HG03025 (cell line): ENCODE results near the gene ZNF418.

Experiments
- ATAC-seq: cut with Tn5 transposase; IDR thresholded peaks from one replicate; pipeline ENCODE4 v1.9.1; 2021; ENCODE audit warnings: mild to moderate bottlenecking, moderate library complexity; ENCODE audit not compliant: unreplicated experiment, low FRiP score

The ZNF418 gene

DNA sequence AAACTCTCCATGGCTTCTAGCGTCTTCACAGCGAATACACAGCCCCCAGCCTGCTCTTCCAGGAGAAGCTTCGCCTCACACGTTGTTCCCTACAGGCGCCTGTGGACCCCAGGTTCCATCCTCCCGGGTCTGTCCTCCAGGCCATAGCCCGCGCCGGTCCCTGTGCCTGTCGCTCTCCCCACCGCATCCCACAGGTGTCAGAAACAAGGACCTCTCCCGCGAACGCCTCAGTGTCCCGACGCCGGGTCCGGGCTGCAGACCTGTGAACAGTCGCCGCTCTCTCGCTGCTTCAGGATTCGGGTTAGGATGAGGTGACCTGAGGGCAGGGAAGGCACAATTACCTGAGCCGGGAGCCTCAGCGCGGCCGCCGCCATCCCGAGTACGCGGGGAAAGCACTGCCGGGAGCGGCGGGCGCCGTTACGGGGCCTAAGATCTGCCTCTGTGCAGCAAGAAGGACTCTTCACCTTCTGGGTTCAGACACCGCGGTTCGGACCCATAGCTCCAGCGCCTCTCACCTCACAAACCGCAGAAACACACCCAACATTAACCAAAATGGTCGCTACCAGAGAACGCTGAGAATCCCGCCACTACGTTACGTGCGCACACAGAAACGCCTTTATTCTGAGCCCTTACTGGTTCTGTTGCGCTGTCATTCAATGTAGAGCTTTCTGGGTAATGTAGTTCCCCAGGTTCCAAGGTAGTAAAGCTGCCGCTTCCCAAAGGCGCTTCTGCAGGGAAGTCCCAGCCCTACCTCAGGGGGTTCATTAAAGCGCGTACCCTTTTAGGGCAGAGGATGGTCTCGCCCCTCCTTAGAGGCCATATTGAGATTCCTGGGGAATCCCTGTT lies at the start of gene ZNF418:
ZNF418 (minus strand) TSS at position 583 of the 846 bp plus-strand sequence. CDS start 1,580 bp downstream, outside the sequence.
- ATAC-seq, result no peak

DNA sequence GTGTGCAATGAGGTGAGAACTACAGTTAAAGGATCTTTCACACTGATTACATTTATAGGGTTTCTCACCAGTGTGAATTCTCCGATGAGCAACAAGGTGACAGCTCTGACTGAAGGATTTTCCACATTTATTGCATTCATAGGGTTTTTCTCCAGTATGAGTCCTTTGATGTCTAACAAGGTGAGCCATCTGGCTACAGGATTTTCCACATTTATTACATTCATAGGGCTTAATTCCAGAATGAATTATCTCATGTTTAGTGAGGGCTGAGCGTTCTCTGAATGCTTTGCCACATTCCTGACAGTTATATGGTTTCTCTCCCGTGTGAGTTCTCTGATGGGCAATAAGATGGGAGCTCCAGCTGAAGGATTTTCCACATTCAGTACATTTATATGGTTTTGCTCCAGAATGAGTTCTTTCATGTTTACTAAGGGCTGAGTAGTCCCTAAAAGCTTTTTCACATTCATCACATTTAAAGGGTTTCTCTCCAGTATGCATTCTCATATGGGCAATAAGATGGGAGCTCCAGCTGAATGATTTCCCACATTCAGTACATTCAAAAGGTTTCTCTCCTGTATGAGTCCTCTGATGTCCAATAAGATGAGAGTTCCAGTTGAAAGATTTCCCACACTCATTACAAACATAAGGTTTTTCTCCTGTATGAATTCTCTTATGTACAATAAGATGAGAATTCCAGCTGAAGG lies 43.5 kb upstream of the ZNF418 start:
- ATAC-seq, result no peak

DNA sequence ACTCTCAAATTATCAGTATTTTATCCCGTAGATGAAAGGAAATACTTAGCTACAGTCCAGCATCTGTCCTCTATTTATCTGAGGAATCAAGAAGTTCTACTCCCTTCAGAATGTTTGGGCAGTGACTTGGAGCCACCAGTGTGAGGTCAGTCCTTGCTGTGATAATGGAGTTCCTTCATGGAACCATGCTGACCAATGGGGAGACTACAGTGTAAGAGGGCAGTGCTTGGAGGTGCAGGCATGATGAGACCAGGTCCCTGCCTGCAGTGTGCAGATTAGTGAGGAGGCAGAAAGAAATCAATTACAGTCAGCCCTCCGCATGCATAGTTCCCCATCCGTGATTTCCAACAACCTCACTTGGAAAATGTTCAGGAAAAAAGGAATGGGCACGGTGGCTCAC lies 39.2 kb upstream of the ZNF418 start, which contains the start of gene C19orf18:
C19orf18 (minus strand) TSS at position 101 of the 400 bp plus-strand sequence. CDS start 102 bp downstream, outside the sequence.
- ATAC-seq, result no peak

DNA sequence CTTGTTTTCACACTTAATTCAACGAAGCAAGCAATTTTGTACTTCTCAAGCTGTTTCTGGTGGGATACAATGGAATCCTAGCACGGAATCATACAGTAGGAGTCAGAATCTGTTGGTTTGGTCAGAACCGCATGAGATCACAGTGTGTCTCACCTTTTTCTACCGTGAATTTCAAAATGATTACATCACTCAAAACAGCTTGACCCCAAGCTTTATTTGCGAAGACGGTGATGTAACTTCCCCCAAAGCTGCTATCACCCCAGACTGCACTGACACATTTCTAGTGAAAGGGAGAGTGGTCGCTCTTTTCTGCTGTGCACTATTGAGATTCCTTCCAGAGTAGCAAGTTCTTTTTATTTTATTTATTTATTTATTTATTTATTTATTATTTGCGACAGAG lies 29.6 kb upstream of the ZNF418 start:
- ATAC-seq, result no peak

DNA sequence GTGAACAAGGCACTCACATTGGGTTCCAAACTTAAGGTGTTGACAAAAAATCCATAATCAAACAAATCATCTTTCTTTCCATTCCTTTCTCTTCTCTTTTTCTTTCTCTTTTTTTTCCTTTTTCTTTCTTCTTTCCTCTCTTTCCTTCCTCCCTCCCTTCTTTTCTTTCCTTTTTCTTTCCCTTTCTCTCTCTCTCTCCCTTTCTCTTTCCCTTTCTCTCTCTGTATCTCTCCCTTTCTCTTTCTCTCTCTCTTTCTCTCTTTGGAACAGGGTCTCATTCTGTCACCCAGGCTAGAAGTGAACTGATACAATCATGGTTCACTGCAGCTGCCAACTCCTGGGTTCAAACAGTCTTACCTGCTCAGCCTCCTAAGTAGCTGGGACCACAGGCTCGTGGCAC lies 26.6 kb upstream of the ZNF418 start:
- no peak for ATAC-seq

DNA sequence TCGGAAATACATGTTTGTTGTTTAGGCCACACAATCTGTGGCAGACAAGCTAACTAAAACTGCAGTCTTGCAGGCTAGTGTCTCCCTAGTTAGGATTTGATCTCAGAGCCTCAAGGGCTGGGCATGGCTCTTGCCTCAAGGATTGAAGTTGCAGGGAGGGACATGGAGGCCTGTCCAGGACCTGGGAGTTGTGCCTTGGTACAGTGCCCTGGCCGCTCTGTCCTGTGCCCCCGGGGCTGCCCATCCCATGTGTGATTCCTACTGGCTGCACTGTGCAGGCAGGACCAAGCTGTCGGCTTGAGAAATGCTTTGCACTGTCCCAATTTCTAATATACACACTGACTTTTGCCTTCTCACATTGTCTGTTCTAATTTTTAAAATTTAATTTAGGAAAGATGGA lies 19.8 kb upstream of the ZNF418 start:
- ATAC-seq, result no peak

DNA sequence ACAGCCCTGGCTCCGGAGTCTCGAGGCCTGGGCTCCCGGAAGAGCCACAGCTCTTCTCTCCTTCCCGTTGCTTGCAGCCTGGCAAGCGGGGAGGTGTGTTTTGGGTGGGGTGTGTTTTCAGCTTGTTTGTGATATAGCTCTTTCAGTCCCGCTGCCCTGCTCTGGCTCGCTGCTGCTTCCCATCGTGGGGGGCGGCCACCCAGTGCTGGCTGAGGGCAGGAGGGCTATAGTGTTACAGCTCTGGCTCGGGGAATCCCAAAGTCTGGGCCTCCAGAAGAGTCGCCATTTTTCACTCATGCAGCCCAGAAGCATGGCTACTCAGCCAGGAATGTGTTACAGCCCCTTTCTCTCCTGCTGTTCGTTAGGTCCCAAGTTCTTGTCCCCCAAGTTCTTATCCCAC lies 14.5 kb upstream of the ZNF418 start:
- no peak for ATAC-seq

DNA sequence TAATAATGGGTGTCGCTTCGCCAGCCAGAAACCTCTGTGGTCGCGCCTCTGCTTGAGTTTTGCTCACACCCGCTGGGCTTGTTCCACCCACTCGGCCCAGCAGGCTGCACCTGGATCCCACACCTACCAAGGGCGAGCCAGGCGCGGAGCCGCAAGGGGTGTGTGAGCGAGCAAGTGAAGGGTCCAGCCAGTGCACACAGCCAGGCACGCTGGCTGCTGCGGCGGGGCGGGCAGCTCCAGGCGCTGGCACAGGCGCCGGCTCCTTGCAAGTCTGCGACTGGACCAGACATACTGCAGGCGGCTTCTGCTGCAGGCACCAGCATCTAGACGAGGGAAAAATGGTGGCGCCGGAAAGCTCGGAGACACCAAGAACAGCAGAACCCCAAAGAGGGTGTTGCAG lies 14.1 kb upstream of the ZNF418 start:
- no peak for ATAC-seq

DNA sequence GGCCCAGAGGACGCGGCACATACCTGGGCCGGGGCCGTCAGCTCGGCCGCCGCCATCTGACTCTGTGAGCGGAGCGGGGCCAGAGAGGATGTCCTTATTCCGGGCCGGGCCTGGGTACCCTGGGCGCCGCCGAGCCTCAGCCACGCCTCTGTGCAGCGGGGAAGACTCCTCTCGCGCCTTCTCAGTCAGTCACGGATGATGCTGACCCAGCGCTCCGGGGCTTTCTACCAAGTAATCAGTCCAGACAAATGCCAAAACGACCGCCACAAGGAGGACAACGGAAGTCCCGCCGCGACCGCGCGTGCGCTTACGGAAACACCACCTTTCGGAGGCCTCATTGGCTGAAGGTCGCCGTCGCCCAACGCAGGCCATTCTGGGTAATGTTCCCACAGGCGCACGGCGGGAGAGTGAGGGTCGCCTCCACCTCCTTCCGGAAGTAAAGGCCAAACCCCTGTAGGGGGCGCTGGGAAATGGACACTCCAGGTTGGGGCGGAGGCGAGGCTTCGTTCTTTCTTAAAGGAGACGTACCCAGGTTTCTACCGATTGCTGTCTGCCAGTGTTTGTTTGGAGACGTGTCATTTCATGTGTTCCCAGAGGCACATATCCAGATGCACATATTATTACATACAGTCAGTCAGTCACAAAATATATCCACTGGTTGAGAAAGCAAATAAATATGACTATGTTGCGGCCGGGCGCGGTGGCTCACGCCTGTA lies 12.4 kb upstream of the ZNF418 start, which contains the start of gene ZNF256:
ZNF256 (minus strand) TSS at position 288 of the 716 bp plus-strand sequence; CDS start at position 56, 232 bp downstream.
- ATAC-seq, result peak; percentile 80

DNA sequence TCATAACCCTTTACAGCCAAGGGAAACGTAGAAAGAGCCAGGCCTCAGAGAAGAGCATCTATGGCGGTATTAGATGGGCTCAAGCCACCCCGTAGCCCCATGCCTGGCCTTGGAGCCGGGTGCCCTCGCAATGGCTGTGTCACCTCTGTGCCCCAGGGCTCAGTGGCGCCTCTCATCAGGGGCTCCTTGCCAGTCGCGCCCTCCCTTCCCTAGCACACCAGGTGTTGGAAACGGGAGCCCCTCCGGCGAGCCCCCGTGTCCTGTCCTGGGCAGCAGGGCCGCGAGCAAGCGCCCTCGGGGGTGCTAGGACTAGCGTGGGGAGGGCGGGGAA lies 11.9 kb upstream of the ZNF418 start:
- peak; percentile 9 for ATAC-seq

DNA sequence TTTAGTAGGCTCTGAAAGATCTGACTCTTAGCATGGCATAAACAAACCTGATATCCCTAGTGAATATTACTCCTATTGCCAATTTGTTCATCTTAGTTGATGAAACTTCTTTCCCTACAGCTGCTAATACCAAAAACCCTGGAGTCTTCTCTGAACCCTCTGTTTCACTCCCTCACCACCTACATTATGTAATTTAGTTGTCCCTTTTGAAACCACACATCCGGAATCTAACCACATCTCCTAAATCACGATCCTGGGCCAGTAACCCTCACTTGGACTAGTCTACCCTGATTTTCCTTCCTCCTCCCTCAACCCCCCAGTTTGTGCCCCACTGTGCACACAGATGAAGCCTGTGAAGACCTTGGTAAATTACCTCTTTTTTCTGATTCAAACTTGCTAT lies 11.1 kb upstream of the ZNF418 start:
- ATAC-seq, result no peak

DNA sequence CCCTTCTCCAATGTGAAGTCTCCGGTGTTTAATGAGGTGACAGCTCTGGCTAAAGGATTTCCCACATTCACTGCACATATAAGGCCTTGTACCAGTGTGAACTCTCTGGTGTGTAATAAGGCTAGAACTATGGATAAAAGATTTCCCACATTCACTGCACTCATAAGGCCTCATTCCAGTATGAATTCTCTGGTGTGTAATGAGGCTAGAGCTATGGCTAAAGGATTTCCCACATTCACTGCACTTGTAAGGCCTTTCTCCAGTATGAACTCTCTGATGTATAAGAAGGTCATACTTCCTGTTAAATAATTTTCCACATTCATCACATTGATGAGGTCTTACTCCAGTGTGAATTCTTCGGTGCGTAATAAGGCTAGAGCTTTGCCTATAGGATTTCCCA lies 6.4 kb upstream of the ZNF418 start:
- ATAC-seq, result no peak

DNA sequence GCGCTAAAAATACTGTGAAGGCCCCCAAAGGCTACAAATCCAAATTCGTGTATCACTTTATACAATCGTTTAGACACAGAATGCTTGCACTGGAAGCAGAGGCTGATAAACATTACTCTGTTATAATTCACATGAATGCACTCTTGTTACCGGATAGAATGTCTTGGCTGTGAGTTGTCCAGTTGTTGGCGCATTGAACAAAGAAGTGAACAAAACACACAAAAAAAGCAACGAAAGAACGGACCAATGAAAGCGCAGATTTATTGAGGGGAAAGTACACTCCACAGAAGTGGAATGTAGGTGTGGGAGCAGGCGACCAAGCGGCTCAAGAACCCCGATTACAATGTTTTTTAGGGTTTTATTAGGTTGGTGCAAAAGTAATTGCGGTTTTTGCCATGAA lies 529 bp upstream of the ZNF418 start:
- no peak for ATAC-seq

DNA sequence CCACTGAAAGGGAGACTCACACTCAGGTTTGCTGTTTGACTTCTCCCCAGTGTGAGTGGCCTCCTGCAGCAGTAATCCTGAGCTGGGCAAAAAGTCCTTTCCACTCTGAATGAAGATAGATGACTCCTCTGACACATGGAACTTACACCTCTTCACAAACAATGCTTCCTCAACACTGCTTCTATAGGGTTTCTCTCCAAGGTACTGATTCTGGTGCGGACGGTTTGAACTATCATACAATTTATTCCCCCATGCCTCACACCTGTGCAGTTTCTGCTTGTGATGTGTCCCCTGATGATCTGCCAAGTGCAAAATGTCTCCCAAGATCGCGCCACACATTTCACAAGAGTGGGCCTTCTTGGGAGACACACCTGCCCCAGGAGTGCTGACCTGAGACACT lies 7.6 kb downstream of the ZNF418 start:
- ATAC-seq, result no peak

DNA sequence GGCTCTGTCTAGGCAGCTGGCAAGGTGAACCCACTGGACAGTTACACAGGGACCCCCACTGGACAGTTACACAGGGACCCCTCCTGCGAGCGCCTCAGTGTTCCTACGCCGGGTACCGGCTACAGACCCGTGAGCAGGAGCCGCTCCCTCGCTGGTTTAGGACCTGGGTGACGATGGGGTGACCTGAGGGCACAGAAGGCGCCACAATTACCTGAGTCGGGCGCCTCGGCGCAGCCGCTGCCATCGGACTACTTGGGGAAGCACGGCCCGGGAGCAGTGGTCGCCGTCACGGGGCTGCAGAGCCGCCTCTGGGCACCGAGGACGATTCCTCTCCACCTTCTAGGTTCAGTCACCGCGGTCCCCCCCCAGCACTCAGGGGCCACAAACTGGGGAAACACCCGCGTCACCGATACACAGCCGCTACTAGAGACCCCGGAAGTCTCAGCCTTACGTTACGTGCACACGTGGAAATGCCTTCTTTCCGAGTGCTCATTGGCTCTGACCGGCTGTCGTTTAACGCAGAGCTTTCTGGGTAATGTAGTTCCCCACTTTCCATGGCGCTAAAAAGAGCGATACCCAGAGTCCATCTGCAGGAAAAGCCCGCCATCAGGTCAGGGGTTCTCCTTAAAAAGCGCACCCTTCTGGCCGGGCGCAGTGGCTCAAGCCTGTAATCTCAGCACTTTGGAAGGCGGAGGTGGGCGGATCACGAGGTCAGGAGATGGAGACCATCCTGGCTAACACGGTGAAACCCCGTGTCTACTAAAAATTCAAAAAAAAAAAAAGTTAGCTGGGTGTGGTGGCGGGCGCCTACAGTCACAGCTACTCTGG lies 18.8 kb downstream of the ZNF418 start, which contains the start of gene ZNF417:
ZNF417 (minus strand) TSS at position 425 of the 828 bp plus-strand sequence; CDS start at position 244, 181 bp downstream.
- ATAC-seq, result peak; percentile 96

DNA sequence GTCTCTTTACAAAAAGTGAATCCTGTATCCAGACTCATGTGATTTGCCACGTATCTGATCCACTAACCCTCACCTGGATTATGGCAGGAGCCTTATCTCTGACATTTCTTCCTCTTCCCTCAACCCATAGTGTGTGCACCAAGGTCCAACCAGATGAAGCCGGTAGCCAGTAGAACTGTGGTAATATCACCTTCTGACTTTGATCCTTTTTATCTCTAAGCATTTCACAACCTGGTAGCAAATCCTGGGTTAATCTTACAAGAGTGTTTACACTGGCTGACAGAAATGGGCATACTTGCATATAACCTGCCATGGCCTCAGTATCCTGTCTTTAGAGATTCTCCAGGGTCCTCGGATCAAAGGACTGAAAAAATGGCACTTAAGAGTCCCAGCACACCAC lies 20.7 kb downstream of the ZNF418 start:
- ATAC-seq, result no peak

DNA sequence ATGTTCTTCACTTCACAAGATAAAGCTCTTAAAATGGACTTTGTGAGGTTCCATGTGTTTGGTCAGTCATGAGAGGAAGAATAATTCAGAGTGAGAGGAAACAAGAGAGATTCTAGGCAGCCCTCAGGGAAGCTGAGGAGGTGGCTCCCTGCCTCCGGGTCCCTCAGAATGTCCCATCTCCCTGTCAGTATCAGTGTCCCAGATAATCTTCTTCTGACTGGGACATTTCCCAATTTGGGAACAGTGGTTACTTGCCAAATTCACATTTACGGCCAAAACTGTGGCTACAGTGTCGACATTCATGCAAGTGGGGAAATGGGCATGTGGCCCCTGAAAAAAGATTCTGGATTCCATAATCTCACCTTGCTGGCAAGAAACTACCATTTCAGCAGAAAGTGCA lies 27.8 kb downstream of the ZNF418 start:
- ATAC-seq, result no peak

DNA sequence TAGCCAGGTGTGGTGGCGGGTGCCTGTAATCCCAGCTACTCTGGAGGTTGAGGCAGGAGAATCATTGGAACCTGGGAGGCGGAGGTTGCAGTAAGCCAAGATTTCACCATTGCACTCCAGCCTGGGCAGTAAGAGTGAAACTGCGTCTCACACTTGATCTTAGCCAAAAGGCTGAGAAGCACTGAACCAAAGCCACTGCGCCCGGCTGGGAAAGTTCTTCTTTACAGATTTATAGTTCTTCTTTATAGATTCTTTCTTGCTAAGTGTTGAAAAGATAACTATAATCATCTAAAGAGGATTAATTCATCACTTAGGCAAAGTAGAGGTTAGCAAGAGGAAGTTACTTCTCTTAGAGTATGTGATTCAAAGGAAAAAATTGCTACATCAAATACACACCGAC lies 29.9 kb downstream of the ZNF418 start:
- no peak for ATAC-seq

DNA sequence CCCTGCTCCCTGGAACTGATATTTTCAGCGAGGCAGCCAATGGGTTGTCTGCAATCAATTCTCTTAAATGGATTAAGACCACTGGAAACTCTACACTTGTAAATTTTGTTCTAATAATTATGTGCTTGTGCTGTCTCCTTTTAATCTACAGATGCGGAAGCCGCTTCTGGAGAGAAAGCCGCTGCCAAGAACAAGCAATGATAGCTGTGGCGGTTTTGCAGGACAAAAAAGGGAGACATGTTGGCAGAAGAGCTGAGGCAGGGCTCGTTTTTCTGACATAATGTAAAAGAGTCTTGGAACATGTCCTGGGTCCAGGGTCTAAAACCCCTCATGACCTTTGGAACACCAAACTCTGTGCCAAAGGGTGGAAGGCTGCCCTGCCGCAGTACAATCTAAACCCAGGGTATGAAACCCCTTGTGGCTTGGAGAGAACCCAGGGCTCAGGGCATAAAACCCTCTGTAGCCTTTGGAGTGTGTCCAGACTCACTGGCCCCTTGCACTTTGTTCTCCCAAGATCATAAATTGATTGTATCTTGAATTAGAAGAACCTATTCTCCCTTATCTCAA lies 31.5 kb downstream of the ZNF418 start:
- no peak for ATAC-seq

DNA sequence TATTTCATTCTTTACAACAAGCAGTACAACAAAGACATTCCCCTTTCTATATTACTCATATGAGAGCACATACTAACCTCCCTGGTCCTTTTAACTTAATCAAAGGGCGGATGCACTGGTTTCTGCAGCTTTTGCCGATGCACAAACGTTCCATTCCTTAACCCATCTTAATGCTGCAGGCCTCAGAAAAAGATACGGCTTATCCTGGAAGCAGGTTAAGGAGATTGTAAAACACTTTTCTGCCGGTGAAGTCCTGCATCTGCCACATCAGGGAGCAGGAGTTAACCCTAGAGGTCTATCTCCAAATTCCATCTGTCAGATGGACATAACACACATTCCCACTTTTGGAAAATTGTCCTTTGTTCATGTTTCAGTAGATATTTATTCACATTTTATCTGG lies 34.9 kb downstream of the ZNF418 start:
- ATAC-seq, result no peak
